Neural cell (in vitro differentiated cells): ENCODE data around the gene PDE7B. TPM values are rescaled to one million over a fixed set of nuclear protein-coding genes. Genes with fewer than 3 reads are reported as not detected.

Source experiments
- H2AFZ ChIP-seq: fragments of 200-600, 300-800 bp; sonication (generic), shearing (Covaris generic); 2 replicates; pipeline ENCODE4 v1.6.0; 2014; ENCODE audit warnings: low read depth, mild to moderate bottlenecking, antibody characterized with exemption, low read length, moderate library complexity
- H3F3A ChIP-seq: fragments of 200-600 bp; shearing (Covaris generic); 2 replicates; pipeline ENCODE4 v1.6.1; 2016; ENCODE audit warnings: mild to moderate bottlenecking, moderate library complexity, mixed read lengths, antibody characterized with exemption, low read length; ENCODE audit not compliant: insufficient read depth, poor library complexity, severe bottlenecking
- H3K27ac ChIP-seq: fragments of 200-600, 300-800 bp; sonication (generic), shearing (Covaris generic); 2 replicates; pipeline ENCODE4 v1.5.1; 2014; ENCODE audit warnings: mild to moderate bottlenecking, low read length, moderate library complexity
- H3K27me3 ChIP-seq: fragments of 300-800, 200-600 bp; sonication (generic), shearing (Covaris generic); 2 replicates; pipeline ENCODE4 v1.6.0; 2014; ENCODE audit warnings: mild to moderate bottlenecking, low read depth, low read length, moderate library complexity; ENCODE audit not compliant: insufficient read depth
- H3K36me3 ChIP-seq: fragments of 300-800, 200-600 bp; sonication (generic), shearing (Covaris generic); 2 replicates; pipeline ENCODE4 v1.5.1; 2014; ENCODE audit warnings: mild to moderate bottlenecking, antibody characterized with exemption, low read length, moderate library complexity; ENCODE audit not compliant: insufficient read depth
- H3K4me2 ChIP-seq: fragments of 300-800, 200-600 bp; sonication (generic), shearing (Covaris generic); 2 replicates; pipeline ENCODE4 v1.6.0; 2014; ENCODE audit warnings: mild to moderate bottlenecking, low read length
- H3K4me3 ChIP-seq: fragments of 300-800, 200-600 bp; sonication (generic), shearing (Covaris generic); 2 replicates; pipeline ENCODE4 v1.5.1; 2014; ENCODE audit warnings: mild to moderate bottlenecking, low read length, moderate library complexity
- H3K79me2 ChIP-seq: fragments of 200-600 bp; shearing (Covaris generic); replicated peaks from 2 replicates; pipeline ENCODE4 v1.6.0; 2014; ENCODE audit warnings: mild to moderate bottlenecking, low read length, moderate library complexity; ENCODE audit not compliant: insufficient read depth
- H3K9ac ChIP-seq: fragments of 300-800, 200-600 bp; sonication (generic), shearing (Covaris generic); 2 replicates; pipeline ENCODE4 v1.6.1; 2016; ENCODE audit warnings: mild to moderate bottlenecking, low read length, mixed read lengths
- H3K9me2 ChIP-seq: fragments of 200-600 bp; shearing (Covaris generic); 2 replicates; pipeline ENCODE4 v1.6.1; 2016; ENCODE audit warnings: mild to moderate bottlenecking, low read length, mixed read lengths; ENCODE audit not compliant: insufficient read depth
- H3K9me3 ChIP-seq: fragments of 200-600, 300-800 bp; sonication (generic), shearing (Covaris generic); 2 replicates; pipeline ENCODE4 v1.6.1; 2016; ENCODE audit warnings: mild to moderate bottlenecking, mixed run types, low read length, moderate library complexity, mixed read lengths
- H4K20me1 ChIP-seq: fragments of 200-600 bp; shearing (Covaris generic); 2 replicates; pipeline ENCODE4 v1.6.1; 2016; ENCODE audit warnings: mild to moderate bottlenecking, mixed run types; ENCODE audit not compliant: insufficient read depth
- CTCF ChIP-seq: fragments of 450-650 bp; IDR thresholded peaks from 2 replicates; pipeline ENCODE4 v1.5.1; 2014; ENCODE audit warnings: antibody characterized with exemption, mild to moderate bottlenecking, moderate library complexity; ENCODE audit not compliant: poor library complexity, severe bottlenecking
- EZH2 ChIP-seq: fragments of 200-600, 300-800 bp; shearing (Covaris generic), sonication (generic); IDR thresholded peaks from 2 replicates; pipeline ENCODE4 v1.6.1; 2014; ENCODE audit warnings: antibody characterized with exemption, low read length, borderline replicate concordance, mild to moderate bottlenecking; ENCODE audit not compliant: insufficient read depth, poor library complexity, severe bottlenecking
- MXI1 ChIP-seq: fragments of 450-650 bp; conservative IDR thresholded peaks from 2 replicates; pipeline ENCODE4 v1.6.1; 2014; ENCODE audit warnings: antibody characterized with exemption, mild to moderate bottlenecking; ENCODE audit not compliant: poor library complexity, severe bottlenecking
- POLR2AphosphoS5 ChIP-seq: IDR thresholded peaks from 2 replicates; pipeline ENCODE4 v1.6.1; 2012
- RAD21 ChIP-seq: fragments of 450-650 bp; conservative IDR thresholded peaks from 2 replicates; pipeline ENCODE4 v1.6.1; 2014; ENCODE audit warnings: antibody characterized with exemption, mild to moderate bottlenecking, moderate library complexity
- REST ChIP-seq: IDR thresholded peaks from 2 replicates; pipeline ENCODE4 v1.6.1; 2012; ENCODE audit warnings: borderline replicate concordance
- SMC3 ChIP-seq: fragments of 450-650 bp; conservative IDR thresholded peaks from 2 replicates; pipeline ENCODE4 v1.6.1; 2014; ENCODE audit warnings: antibody characterized with exemption, mild to moderate bottlenecking, moderate library complexity; ENCODE audit not compliant: poor library complexity
- TAF1 ChIP-seq: IDR thresholded peaks from 2 replicates; pipeline ENCODE4 v1.6.1; 2012; ENCODE audit warnings: low read depth
- polyA plus RNA-seq: library from polyadenylated mRNA; depleted of rRNA; stranded (reverse); fragments of >200 nt; gene quantifications from 2 replicates; pipeline ENCODE4 v1.2.3, GENCODE V29; 2014

The PDE7B gene
- polyA plus RNA-seq, 1 donor from 2014 or later, result 5.9 TPM

GRCh38 chr6:135990439-135990838, 138.9 kb downstream of the PDE7B start:
- Histone ChIP-seq H3K4me2 (no peak overlapping the region), H4K20me1 (no peaks in the 10 kb centered on the region), H3K36me3 (no peaks in the 10 kb centered on the region), H3K79me2 (no peaks in the 10 kb centered on the region), H3K9ac (no peak overlapping the region), H3K9me3 (no peaks in the 10 kb centered on the region), H2AFZ (no peak overlapping the region), H3K4me3 (no peak overlapping the region), H3K9me2 (no peaks in the 10 kb centered on the region), H3F3A (no peaks in the 10 kb centered on the region), H3K27ac (no peak overlapping the region), H3K27me3 (no peaks in the 10 kb centered on the region)
- TF ChIP-seq REST, result no peak
- no peak for TF ChIP-seq EZH2
- no peak for TF ChIP-seq SMC3
- no peak for TF ChIP-seq RAD21
- TF ChIP-seq MXI1, result no peak
- TF ChIP-seq CTCF, result no peak
- TF ChIP-seq POLR2AphosphoS5, result no peak

- H3K9ac ChIP-seq, result no peak overlapping the region
- no peaks in the 10 kb centered on the region for H3K36me3 ChIP-seq
- H2AFZ ChIP-seq, result no peak overlapping the region
- H3K27ac ChIP-seq, result no peak overlapping the region
- H3K4me2 ChIP-seq, result no peak overlapping the region
- H3K4me3 ChIP-seq, result no peak overlapping the region
- H3F3A ChIP-seq, result no peaks in the 10 kb centered on the region
- no peaks in the 10 kb centered on the region for H4K20me1 ChIP-seq
- H3K79me2 ChIP-seq, result no peaks in the 10 kb centered on the region
- no peaks in the 10 kb centered on the region for H3K27me3 ChIP-seq
- no peaks in the 10 kb centered on the region for H3K9me2 ChIP-seq
- no peaks in the 10 kb centered on the region for H3K9me3 ChIP-seq
- TF ChIP-seq RAD21 (no peak), CTCF (no peak), POLR2AphosphoS5 (no peak), REST (no peak), EZH2 (no peak), TAF1 (no peak)
These were observed 139.5 kb downstream of the PDE7B start for GRCh38 chr6:135990855-135991464.
